ENCODE results near the gene NVL.

DNA sequence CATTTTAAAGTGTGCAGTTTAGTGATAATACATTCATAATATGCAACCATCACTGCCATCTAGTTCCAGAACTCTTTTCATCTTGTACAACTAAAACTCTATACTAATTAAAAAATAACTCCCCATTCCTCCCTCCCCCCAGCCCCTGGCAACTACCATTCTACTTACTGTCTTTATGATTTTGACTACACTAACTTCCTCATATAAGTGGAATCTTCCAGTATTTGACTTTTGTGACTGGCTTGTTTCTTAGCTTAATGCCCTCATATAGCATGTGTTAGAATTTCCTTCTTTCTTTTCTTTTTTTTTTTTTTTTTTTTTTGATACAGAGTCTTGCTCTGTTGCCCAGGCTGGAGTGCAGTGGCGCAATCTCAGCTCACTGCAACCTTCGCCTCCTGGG is 1.4 kb upstream of the NVL start:
- TF ChIP-seq POLR2AphosphoS5 (IDR thresholded peaks at IDR 0.05; ENCODE audit: insufficient read depth in 1 of 2, low read depth in 1 of 2) (no peak), POLR2A (IDR thresholded peaks at IDR 0.05) (no peak)

All from vagina (tissue), 2 donors.